GM21381 (cell line): Measurements from ENCODE around the gene HLA-DPA1.
A peak's percentile ranks its signal among the peaks of the same experiment; 100 is the strongest.

Source experiments
- ATAC-seq: cut with Tn5 transposase; IDR thresholded peaks from one replicate; pipeline ENCODE4 v1.9.1; 2021; ENCODE audit warnings: mild to moderate bottlenecking, moderate library complexity; ENCODE audit not compliant: unreplicated experiment

Gene HLA-DPA1

DNA sequence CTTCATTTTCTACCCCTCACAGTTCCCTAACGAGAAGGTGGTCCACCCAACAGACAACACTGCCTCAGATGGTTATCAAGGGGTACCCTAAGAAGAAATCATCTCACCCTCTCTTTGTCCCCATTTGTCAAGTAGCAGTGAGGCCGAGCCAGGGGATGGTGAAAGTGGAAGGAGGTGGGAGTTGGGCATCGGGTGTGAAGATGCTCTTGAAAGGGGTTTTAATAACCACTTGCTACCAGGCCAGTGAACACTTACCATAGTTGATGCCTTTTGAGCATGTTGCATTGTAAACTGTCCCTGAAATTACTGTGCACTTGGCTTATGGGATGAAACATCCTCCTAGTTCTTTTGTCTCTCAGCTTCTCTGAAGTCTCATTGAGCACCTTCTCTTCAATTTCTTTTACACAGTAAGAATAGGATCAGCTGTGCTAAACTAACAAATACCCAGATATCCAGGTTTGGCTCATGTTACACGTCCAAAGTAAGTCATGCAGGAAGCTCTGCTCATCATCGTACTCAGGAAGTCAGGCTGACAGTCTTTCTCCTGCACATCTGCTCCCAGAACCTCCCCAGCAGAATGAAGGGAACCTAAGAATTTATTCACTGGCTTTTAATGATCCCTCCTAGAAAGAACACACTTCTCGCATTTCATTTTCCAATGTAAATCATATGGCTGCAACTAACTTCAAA, 15.6 kb upstream of the HLA-DPA1 start:
- ATAC-seq: no peak

DNA sequence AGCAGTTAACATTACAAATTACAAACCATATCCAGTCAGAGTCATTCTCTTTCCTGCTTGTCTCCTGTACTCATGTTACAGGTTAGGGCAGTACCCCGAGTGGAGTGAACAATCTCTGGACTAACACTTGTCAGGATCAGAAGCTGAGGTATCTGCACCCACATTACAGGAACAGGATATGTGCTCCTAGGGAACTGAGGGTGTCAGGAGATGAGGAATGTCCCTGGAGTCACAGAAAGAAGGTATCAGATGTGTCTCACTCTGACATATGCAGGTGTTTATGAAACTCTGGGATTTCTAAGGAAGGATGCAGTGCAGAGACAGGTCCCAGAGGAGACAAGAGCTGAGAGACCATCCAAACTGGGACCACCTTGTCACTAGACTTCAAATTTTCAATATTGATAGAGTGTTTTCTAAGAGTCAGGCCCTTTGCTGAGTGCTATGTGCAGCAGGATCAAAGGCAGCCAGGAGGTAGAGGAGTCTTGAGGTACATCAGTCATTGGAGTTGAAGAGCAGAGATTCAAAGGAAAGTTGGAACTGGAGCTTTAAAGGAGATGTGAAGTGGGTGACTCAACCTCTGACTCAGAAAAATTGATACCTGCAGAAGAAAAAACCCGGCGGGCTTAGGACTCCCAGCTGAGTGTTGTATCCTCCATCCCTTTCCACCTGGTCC, 14.9 kb upstream of the HLA-DPA1 start:
- ATAC-seq: no peak

DNA sequence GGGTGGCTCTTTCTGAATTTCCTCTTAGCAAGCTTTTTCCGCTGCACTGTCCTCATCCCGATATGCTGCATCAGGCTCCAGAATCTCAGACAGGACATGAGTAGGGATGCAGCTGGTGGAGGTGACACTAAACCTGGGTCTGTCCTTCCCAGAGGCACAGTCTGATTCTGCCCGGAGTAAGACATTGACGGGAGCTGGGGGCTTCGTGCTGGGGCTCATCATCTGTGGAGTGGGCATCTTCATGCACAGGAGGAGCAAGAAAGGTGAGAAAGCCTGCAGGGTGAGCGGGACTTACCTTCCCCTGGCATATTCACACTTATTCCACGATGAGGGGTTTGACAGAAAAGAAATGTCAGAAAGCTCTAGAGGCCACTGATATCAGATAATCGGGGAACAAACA, 12.2 kb upstream of the HLA-DPA1 start:
- ATAC-seq: no peak

DNA sequence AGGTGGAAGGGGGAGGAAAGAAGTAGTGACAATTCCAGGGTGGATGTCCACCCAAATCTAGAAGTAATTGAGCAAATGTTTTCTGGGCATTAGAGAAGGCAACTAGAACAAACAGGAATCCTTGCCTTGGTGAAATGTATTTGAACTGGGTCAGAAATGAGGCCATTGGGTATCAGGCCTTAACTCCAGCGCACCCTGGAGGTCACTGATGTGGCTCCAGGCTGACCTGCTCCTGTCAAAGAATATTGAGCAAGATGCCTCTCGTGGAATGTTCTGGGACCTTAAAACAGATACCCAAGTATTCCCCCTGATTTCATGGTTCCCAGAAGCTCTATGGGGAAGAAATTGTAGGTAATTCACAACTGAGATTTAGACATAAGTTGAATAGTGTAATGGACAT, 9.3 kb upstream of the HLA-DPA1 start:
- ATAC-seq: no peak

DNA sequence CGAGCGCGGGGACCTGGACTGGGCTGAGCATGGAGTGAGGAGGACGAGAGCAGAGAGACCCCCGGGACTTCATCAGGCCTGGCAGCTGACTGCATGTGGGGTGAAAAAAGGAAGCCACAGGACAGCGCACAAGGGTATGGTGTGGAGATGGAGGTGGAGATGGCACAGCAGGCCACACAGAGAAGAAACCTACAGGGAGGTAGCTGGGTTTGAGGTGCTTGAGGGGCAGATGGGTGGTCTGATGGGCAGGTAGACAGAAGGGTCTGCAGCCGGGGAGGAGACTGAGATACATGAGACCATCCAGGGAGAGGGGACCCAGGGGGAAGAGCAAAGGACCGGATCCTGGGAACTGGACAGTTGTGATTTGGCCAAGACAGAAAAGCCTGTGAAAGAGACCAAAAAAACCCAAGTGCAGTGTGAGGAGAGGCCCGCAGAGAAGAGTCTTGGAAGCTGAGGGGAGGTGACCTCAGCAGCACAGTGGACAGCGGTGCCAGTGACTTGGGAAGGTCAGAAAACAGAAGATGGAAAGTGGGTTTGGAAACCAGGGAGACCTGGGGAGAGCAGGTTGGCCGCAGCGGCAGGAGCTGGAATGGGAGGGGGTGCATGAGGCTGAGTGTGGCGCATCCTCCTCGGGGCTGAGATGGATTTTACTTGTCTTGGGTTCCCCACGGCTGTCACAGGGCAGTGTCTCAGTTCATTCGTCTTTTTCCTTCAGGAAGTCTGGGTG, 7.8 kb upstream of the HLA-DPA1 start:
- ATAC-seq: no peak

DNA sequence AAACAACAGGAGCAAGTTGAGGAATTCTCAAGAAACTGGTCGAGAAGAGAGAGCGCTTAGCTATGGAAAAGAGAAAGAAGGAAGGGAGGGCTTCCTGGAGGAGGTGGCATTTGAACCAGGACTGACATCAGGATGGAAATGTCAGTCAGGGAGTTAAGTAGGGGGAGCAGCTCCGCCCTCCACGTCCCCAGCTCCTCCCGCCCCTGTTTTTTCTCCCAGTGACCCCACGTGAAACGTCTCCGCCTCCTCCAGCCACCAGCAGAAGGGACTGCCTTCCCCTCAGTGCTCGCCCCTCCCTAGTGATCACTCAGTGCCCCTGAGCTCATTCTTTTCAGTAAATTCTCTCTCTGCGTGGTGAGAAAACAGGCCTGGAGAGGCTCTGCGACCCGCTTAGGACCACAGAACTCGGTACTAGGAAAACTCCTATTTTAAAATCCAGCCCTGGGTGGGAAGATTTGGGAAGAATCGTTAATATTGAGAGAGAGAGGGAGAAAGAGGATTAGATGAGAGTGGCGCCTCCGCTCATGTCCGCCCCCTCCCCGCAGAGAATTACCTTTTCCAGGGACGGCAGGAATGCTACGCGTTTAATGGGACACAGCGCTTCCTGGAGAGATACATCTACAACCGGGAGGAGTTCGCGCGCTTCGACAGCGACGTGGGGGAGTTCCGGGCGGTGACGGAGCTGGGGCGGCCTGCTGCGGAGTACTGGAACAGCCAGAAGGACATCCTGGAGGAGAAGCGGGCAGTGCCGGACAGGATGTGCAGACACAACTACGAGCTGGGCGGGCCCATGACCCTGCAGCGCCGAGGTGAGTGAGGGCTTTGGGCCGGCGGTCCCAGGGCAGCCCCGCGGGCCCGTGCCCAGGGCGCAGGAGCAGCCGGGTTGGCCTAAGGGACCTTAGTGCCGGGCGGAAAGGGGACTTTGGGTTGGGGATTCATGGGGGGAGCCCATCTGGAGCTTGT, 7.0 kb upstream of the HLA-DPA1 start:
- no peak for ATAC-seq

DNA sequence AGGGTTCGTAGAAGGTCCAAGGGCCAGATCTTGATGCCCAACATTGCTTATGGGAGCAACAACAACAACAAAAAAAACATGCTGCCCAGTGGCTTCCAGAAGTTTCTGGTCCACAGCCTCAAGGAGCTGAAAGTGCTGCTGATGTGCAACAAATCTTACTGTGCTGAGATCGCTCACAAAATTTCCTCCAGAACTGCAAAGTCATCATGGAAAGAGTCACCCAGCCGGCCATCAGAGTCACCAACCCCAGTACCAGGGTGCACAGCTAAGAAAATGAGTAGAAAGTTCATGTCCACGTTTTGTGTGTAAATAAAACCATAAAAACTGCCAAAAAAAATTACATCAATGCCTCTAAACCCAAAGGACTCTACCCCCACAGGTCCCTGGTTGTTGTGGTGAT, 6.1 kb upstream of the HLA-DPA1 start:
- no peak for ATAC-seq

DNA sequence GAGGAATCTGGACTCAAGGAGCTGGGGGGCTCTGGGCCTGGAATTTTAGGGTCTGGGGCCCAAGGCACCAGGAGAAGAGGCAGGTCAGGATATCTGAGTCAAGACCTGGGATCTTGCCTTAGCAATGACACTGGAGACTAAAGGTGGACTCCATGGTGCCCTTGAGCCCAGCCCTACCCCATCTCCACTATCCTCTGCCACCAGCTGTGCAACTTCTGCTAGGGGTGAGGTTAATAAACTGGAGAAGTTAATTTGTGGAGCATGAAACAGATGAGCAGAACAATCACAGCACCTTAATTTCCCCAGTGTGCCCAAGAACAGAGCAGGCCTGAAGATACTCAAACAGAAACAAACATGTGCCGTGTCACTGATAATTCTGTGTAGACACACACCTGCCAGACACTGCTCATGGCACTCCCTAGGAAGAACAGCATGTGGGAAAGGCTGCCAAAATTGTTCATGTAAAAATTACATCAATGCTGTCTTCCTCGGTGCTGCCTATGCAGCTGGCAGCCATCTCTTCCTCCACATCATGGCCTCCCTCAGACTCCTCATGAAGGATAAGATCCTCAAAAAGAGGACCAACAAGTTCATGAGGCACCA, 5.6 kb upstream of the HLA-DPA1 start:
- ATAC-seq: no peak

DNA sequence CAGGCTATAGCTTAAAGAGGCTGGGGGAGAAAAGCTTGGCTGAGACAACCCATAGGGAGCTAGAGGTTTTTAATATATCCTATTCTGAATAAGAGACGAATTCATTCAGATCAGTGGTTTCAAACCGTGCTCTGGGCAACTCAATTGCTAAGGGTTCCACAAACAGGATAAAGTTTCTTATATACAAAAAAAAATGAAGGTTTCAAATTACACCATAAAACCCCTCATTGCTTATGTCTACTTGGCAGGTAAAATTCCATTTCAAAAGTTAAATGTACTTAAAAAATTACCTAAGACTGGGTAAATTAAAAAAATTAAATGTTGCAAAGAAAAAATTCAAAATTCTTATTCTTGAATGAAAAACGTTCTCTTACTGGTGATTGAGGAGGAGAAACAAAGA, 5.0 kb upstream of the HLA-DPA1 start:
- ATAC-seq: no peak

DNA sequence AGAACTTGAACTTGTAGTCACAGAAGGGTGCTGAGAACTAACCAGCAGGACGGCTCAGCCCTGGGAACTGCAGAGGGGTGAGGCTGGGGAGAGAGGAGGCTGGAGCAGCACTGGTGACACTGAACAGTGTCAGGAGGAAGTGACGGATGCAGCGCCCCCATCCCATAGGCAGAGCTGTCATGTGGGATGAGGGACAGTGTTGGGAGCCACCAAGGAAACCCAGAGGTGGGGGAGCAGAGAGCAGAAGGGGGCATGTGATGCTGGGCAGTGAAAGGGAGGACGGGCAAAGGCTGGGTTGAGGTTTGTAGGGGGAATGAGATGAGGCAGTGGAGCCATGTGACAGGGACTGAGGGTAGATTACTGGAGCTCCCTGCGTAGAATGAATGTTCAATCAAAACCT, 4.5 kb upstream of the HLA-DPA1 start:
- no peak for ATAC-seq

DNA sequence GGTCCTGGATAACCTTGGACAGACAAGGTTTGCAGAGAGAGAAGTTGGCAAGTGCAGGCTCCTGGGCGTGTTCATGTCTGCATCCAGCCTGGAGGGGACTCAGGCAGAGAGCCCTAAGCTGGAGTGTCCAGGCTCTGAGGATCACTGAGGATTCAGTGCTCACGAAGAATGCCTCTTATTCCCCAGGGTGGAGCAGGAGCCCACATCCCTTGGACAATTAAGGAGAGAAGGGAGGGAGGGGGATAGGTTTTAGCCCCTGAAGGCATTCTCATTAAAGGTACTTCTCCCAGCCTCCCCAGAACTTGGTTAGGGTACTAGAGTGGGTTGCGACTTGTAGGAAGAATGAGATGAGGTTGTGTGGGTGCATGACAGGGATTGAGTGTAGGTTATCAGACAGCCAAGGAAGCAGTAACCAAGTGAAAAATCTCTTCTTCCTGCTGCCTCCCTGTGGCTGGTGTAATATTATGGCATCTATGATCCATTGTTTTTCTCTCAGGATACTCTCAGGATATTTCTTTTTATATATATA, 3.0 kb upstream of the HLA-DPA1 start:
- ATAC-seq: no peak

DNA sequence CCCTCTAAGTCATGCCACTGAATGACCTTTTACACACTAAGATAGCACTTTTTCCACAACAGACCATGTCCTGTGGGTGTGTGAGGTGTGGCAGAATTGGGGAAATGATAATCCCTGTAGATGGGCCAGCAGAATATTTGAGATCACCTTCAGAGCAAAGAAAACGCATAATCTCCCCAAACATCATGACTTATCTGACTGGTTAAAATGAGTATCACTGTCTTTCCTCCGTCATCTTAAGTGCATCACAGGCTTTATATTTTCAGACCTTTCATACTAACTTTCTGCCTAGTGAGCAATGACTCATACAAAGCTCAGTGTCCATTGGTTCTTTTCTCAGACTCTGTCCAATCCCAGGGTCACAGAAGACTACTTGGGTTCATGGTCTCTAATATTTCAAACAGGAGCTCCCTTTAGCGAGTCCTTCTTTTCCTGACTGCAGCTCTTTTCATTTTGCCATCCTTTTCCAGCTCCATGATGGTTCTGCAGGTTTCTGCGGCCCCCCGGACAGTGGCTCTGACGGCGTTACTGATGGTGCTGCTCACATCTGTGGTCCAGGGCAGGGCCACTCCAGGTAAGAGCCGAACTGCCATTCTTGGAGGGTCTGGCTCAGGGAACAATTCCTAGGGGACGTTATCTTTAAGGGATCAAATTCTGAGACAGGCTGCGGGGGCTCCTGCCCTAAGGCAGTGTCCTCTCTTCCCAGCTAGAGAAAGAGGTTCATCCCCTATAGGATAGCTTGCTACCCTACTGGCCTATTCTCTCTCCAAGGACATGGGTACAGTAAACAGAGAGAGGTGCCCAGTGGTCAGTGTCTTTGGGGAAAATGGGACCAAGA, 2.3 kb upstream of the HLA-DPA1 start, which contains the start of gene HLA-DPB1:
Gene HLA-DPB1 (plus strand): TSS at position 423 of the 838 bp plus-strand sequence. CDS start 52 bp downstream, at position 475.
- ATAC-seq: peak; percentile 62

DNA sequence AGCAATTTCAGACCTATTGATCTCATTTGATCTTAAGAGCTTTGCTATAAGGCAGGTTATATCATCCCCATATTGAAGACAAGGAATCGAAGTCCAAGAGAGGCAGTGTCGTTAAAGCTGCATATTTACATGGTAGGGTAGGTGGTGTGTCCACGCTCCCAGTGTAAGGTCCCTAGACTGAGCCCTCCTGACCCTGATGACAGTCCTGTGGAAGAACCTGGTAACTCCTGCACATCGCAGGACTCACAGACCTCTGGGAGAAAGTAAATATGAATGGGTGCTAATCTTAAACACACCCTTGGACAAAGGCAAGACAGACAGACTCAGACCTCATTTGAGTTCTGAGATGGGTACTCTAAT, 1.7 kb upstream of the HLA-DPA1 start:
- no peak for ATAC-seq

DNA sequence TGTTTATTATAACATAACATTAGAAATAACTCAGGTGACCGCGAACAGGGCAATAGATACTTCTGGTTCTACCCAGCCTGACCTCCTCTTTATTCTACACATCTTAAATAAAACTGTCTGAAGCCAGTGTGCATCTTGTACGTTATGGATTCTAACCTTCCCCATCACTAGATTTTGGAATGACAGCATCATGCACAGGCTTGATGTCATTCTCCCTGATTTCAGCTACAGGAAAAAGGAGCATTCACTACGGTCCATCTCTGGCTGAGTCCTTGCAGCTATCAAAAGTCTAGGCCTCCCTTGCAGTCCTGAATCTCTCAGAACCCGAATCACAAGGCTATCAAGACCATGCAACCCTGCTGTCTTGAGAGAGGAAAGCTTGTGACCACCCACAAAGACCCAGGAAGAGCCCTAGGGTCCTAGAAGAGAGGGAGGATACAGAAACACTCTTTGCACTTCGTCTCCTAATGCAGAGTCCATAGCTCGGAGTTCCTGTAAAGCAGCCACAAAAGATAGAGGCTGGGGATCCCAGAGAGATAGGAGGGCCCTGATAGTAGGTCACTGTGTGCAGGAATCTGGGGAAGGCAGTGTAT, 845 bp downstream of the HLA-DPA1 start:
- ATAC-seq: no peak

DNA sequence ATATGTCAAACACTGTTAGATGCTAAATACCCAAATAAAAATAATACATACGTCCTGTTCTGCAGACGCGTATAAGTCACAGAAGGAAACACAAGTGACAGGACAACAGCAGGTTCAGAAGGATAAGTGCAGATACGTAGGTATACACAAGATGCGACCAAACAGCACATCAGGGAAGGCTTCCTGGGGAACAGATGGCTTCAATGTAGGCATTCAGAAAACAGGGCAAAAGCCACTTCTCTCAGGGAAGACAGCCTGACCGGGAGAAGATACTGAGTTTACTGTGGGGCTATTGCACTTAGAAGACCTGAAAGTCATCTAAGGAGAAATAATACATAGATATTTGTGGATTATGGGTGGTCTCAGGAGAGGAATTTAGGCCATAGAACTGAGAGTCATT, 1.9 kb downstream of the HLA-DPA1 start:
- no peak for ATAC-seq

DNA sequence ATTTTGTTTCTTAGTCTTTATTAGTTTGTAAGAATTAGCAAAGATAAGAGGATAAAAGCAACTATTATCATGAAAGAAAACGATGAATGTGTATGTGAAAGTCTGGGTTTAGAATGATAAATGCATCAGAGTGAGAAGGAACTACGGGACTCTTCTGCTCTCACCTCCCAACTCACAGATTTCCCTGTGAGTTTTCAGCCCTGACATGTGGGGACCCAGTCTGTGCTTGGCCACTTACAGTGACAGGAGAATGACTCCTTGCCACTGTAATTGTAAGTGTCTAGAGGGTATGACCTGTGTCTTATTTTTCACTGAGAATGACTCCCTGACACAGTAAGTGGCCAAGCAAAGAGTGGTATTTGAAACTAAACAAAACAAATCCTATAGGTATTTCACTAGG, 2.5 kb downstream of the HLA-DPA1 start:
- no peak for ATAC-seq

DNA sequence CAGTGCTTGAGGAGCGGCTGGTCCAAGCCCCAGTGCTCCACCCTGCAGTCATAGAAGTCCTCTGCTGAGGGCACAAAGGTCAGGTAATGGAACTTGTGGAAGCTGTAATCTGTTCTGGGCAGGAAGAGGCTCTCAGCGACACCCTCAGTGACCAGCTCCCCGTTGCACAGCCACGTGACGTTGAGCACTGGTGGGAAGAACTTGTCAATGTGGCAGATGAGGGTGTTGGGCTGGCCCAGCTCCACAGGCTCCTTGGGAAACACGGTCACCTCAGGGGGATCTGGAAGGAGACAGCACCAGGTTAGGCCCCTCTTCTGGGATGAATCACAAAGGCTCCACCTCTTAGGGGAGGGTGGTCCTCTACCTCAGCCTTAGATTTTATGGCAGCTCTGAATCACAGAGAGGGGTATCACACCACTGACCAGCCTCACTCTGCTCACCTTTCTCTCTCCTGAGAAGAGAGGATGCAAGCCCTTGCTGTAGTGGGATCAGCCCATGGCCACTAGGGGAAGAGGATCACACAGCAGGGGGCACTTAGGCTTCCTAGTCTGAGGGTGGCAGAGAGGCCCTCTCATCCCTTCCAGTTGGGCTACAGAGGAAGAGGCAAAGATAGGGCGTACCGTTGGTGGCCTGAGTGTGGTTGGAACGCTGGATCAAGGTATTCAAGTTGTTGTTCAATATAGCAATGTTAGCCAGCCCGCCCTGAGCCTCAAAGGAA, 4.3 kb downstream of the HLA-DPA1 start:
- ATAC-seq: no peak

DNA sequence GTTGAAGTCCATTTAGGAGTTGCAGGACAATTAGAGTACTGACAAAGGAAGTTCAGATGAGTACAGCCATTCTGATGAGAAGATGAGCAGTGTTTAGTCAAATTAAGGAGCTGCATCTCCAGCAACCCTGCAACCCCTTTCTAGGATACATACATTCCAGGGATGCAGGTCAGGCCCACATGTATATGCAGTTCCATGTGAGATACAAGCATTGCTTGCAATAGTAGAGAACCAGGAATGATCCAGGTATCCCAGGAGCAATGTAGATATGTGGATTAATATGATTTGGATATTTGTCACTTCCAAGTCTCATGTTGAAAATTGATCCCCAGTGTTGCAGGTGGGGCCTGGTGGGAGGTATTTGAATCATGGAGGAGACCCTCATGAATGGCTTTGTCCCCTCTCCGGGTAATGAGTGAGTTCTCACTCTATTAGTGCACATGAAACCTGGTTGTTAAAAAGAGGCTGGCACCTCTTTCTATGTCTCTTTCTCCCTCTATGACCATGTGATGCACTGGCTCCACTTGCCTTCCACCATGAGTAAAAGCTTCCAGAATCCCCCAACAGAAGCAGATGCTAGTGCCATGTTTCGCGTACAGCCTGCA, 6.4 kb downstream of the HLA-DPA1 start:
- ATAC-seq: no peak
